A172 (cell line): ENCODE data around the gene SPEM1. TPM values are rescaled to one million over a fixed set of nuclear protein-coding genes. Genes with fewer than 3 reads are reported as not detected.

Source experiments
- DNase-seq: peaks from one replicate; pipeline ENCODE4 v3.0.0-alpha.2; 2015; ENCODE audit warnings: low spot score
- total RNA-seq: library from RNA; depleted of rRNA; stranded (reverse); fragments of >200 nt; shearing (Covaris generic); gene quantifications from 2 replicates; pipeline ENCODE4 v1.2.3, GENCODE V29; 2014

Gene SPEM1
- total RNA-seq, 1 experiment from 2014 or later = not detected

DNA sequence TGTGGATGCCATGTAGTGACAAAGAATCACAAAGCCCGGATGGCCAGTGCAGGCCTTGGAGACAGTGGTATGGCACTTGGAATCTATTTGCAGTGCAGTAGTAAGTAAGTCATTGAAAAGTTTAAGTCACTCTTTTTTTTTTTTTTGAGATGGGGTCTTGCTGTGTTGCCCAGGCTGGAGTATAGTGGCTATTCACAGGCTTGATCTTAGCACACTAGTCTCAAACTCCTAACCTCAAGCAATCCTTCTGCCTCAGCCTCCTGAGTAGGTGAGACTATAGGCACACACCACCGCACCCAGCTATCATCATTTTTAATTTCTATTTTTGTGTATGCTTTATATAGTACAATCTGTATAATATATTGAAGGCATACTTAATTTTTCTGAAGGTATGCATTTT is 21.5 kb upstream of the SPEM1 start:
- no peak for DNase-seq

GRCh38 chr17:7403043-7403726 is 16.9 kb upstream of the SPEM1 start:
- DNase-seq = peak; percentile 18

DNA sequence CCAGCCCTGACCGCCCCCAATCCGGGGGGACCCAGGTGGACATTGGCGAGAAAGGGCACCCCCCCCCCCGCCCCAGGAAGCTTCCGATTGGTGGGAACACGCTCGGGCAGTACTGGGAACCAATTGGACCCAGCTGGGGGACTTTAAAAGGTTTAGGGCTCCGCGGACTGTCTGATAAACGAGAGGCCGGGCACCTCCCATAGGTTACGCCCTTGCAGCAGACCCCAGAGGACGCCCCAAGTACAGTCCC is 16.5 kb upstream of the SPEM1 start:
- DNase-seq = no peak

DNA sequence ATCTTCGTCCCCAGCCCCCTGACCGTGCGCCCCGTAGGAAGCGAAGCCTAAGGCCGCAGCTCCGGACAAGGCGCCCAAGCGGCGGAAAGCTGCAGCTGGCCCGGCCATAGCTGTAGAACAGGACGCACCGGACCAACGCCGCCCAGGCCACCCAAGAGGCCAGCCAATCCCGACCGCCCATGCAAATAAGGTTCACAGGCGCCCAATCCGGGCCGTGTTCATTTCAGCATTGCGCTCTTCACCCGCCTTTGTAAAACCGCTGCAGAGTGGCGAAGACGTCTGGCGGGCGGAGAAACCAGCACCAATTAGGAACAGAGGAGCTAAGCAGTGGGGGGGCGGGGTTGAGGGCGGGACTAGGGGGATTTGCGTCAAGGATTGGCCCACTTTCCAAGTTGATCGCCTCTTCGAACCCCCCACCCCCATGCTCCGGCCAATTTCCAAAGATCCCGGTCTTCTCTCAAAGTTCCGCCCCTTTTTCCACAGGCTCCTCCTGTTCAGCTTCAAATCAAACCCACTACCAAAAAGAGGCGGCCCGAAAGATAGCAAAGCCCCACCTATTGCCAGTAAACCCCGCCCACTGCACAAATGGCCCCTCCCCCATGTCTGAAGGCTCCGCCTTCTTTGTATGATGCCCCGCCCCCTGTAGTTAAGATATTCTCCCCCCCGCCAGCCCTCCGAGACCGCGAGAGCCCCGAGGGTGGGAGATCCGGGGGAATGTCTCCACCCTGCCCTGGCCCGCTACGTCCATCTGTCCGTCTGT is 16.0 kb upstream of the SPEM1 start, which contains the start of gene TMEM256:
TMEM256 (minus strand) TSS at position 121 of the 760 bp plus-strand sequence; CDS start at position 108, 13 bp downstream.
- DNase-seq = peak; percentile 99

DNA sequence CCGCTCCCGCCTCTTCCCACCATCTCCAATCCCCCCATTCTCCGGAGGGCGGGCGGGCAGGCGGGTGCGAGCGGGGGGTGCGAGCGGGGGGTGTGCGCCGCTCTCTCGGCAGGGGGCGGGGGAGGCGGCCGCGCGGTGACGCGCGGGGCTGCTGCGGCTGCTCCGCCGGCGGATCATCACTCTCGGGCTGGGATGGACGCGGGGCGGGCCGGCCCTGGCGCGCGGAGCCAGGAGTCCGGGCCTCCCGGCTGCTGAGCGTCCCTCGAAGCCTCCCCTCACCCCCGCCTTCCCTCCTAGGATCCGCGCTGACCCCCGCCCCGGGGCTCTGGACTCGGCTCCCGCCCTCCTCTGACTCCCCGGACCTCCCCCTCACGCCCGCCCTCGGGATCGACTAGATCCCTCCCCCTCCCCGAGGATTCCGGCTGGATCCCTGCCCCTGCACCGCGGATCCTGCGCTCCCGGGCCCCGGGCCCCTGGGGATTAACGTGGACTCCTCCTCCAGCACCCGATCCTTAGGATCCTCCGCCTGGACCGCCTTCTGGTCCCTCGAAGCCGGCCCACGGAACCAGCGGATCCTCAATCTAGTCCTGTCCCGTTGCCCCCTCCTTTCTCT is 15.3 kb upstream of the SPEM1 start:
- no peak for DNase-seq

GRCh38 chr17:7405350-7406234 is 14.5 kb upstream of the SPEM1 start:
- DNase-seq = no peak

GRCh38 chr17:7406235-7406825 is 13.8 kb upstream of the SPEM1 start:
- no peak for DNase-seq

DNA sequence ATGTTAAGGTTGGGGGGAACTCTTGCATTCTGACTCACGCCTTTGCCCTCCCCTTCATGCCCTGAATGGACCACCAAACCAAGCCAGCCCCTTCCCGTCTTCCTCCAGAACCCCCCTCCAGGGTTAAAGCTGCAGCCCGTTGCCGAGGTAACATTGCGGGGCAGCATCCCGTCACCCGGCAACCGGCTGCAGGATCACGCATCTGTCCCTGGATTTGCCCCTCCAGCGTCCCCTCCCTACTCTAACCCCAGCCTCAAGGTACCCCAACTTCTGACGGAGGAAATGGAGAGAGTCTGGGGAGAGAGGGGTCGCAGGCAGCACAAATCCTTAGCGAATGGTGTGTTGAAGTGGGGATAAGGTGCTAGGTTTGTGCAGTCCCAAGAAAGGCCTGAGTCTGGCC is 13.0 kb upstream of the SPEM1 start:
- DNase-seq = no peak

DNA sequence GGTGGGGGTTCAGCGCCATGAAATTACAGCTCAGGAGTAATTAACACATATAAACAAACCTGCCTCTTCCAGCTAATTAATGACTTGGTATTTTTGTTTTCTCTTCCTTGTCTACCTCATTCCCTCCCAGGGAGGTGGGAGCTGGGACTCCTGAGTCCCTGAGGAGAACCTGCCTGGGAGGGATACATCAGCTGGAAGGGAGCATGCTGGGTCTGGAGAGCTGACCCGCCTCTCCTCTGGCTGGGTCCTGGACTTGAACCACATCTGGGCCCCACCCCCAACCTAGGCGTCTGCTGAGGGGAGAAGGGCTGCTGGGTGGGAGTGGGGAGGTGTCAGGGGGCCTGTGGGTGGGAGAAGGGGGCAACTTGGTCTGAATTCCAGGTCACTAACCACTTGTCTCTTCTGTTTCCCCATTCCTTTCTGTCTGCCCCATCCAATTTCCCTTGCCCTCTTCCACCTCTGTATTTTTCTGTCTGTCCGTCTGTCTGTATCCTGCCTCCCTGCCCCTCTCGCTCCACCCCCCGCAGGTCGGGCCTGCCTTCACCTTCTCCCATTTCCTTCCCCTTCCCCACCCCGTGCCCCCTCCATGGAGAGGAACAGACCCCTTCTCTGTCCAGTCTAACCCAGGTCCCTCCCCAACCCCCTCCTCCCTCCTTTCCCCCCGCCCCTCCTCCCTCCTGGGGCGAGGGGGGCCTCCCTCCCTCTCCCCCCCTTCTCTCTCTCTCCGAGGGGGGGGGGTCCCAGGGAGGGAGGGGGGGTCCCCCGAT is 12.5 kb upstream of the SPEM1 start, which contains the start of gene NLGN2:
NLGN2 (plus strand) TSS at position 361 of the 767 bp plus-strand sequence. CDS start 411 bp downstream, outside the sequence.
- no peak for DNase-seq

DNA sequence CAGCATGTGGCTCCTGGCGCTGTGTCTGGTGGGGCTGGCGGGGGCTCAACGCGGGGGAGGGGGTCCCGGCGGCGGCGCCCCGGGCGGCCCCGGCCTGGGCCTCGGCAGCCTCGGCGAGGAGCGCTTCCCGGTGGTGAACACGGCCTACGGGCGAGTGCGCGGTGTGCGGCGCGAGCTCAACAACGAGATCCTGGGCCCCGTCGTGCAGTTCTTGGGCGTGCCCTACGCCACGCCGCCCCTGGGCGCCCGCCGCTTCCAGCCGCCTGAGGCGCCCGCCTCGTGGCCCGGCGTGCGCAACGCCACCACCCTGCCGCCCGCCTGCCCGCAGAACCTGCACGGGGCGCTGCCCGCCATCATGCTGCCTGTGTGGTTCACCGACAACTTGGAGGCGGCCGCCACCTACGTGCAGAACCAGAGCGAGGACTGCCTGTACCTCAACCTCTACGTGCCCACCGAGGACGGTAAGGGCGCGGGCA is 11.8 kb upstream of the SPEM1 start:
- no peak for DNase-seq

- no peak for DNase-seq
Measured at GRCh38 chr17:7408863-7409262, 11.3 kb upstream of the SPEM1 start.

GRCh38 chr17:7409716-7410115 is 10.4 kb upstream of the SPEM1 start:
- no peak for DNase-seq

DNA sequence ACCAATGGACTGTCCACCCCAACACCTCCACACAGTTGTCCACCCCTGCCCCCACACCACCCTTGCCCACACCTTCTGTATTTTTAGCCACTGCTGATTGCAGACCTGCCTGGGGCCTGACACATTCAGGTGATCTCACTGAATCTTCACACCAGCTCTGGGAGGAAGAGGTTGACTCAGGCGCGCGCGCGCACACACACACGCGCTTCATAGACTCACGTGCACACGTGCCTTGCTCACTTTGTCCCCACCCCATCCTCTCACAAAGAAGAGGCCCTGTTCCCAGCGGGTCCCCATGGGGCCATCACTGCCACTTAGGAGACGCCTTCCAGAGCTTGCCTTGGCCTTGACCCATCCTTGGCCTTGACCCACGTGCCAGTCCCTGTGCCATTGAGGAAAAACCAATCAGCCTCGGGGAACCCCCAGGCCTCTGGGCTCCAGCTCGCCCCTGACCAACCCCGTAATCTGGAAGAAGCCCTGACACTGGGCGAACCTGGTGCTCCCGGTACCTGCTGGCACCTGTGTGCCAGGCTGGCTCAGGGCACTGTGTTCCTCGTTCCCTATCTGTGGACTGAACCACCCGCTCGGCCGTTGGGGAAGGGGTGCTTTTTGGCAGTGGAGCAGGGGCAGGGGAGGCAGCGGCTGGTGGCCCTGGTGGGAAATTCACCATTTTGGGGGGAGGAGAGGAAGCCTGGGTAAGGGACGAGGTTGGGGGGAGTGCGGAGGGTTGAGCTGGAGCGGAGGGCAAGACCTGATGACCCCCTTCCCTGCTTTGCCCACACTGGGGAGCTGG is 9.3 kb upstream of the SPEM1 start:
- DNase-seq = no peak

DNA sequence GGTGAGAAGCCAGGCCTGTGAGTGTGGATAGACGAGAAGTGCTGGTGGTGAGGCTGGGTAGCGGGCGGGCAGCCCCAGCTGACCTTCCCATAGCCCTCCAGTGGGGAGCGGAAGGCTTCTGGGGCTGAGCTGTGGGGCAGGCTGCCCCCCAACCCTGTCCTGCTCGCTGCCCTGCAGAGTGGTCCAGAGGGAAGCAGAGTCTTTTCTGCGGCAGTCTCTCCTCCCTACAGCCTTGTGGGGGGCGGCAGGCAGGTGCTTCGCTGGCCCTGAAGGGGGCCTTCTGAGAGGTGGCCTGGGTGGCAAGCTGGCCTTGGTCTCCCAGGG is 8.7 kb upstream of the SPEM1 start:
- DNase-seq = no peak

DNA sequence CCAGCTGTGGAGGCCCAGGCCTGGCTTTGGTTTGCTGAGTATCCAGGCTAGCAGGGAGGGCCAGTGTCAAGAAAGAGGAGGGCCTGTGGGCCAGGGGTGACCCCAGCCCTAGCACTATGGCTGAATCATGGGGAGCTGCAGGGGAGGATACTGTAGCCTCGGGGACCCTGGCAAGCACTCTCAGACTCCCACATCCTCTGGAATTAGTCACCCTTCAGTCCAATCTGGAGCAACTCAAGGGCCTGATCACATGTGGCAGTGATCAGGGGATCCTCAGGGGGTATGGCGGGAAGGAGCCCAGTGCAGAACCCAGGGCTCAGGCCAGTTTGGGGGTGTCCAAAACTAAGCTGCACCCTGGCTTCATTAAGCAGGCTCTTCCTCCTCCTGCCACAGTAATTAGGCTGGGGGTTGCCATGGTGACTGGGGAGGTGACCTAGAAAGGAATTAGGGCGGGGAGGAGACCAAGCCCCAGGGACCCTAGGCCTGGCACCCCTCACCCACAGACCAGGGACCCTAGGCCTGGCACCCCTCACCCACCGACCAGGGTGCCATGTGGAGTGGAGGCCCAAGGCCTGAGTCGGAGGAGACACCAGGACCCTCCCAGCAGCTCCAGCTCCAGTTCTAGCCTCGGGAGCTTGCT is 6.7 kb upstream of the SPEM1 start:
- DNase-seq = peak; percentile 78

DNA sequence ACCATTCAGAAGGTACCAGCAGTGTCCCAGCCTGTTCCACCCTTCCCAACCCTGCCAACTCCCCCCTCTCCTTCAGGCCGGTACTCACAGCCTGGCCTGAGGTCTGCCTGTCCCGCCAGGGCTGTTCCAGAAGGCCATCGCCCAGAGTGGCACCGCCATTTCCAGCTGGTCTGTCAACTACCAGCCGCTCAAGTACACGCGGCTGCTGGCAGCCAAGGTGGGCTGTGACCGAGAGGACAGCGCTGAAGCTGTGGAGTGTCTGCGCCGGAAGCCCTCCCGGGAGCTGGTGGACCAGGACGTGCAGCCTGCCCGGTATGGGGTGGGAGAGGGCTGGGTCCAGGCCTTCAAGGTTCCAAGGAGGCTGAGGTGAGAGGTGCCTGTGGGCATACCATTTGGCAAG is 5.3 kb upstream of the SPEM1 start:
- no peak for DNase-seq

- no peak for DNase-seq
Measured at GRCh38 chr17:7415784-7416183, 4.3 kb upstream of the SPEM1 start.

DNA sequence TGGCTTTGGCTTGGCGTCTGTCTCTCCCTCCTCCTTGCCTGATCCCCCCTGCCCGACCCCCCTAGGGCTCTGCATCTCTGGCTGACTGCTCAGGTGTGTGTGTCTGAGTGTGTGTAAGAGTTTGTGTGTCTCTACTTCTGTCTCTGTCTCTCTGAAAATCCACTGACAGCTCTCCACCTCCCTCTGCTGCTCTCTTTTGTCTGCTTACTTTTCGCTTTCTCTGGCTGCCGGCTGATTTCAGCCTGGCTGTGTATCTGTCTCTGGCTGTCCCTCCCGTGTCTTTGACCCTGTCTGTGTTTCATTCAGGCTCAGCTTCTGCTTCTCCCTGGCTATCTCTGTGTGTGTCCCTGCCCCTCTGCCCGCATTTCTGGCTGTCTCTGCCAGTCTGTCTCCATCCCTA is 3.8 kb upstream of the SPEM1 start:
- DNase-seq = no peak

DNA sequence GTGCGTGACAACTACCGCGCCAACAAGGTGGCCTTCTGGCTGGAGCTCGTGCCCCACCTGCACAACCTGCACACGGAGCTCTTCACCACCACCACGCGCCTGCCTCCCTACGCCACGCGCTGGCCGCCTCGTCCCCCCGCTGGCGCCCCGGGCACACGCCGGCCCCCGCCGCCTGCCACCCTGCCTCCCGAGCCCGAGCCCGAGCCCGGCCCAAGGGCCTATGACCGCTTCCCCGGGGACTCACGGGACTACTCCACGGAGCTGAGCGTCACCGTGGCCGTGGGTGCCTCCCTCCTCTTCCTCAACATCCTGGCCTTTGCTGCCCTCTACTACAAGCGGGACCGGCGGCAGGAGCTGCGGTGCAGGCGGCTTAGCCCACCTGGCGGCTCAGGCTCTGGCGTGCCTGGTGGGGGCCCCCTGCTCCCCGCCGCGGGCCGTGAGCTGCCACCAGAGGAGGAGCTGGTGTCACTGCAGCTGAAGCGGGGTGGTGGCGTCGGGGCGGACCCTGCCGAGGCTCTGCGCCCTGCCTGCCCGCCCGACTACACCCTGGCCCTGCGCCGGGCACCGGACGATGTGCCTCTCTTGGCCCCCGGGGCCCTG is 3.0 kb upstream of the SPEM1 start:
- DNase-seq = no peak
